Ishikawa (cell line): Measurements from ENCODE around the gene LDLRAD2.

Experiments
- CEBPB ChIP-seq: IDR thresholded peaks from 2 replicates; pipeline ENCODE4 v1.6.1; 2012
- CREB1 ChIP-seq: IDR thresholded peaks from 2 replicates; pipeline ENCODE4 v1.6.1; 2012; ENCODE audit warnings: low read depth
- EGR1 ChIP-seq: IDR thresholded peaks from 2 replicates; pipeline ENCODE4 v1.6.1; 2012
- EP300 ChIP-seq: IDR thresholded peaks from 2 replicates; pipeline ENCODE4 v1.6.1; 2012; ENCODE audit warnings: borderline replicate concordance
- FOXM1 ChIP-seq: IDR thresholded peaks from 2 replicates; pipeline ENCODE4 v1.6.1; 2012; ENCODE audit warnings: low read depth, borderline replicate concordance
- MAX ChIP-seq: IDR thresholded peaks from 2 replicates; pipeline ENCODE4 v1.6.1; 2012
- NFIC ChIP-seq: IDR thresholded peaks from 2 replicates; pipeline ENCODE4 v1.6.1; 2012
- RAD21 ChIP-seq: IDR thresholded peaks from 2 replicates; pipeline ENCODE4 v1.6.1; 2012; ENCODE audit warnings: low read depth
- REST ChIP-seq: IDR thresholded peaks from 2 replicates; pipeline ENCODE4 v1.6.1; 2012; ENCODE audit warnings: low read depth, mild to moderate bottlenecking
- TAF1 ChIP-seq: IDR thresholded peaks from 2 replicates; pipeline ENCODE4 v1.6.1; 2012; ENCODE audit warnings: low read depth, mild to moderate bottlenecking
- TCF12 ChIP-seq: IDR thresholded peaks from 2 replicates; pipeline ENCODE4 v1.6.1; 2012; ENCODE audit warnings: low read depth
- TEAD4 ChIP-seq: IDR thresholded peaks from 2 replicates; pipeline ENCODE4 v1.6.1; 2012
- YY1 ChIP-seq: IDR thresholded peaks from 2 replicates; pipeline ENCODE4 v1.6.1; 2012; ENCODE audit warnings: low read depth
- ZBTB7A ChIP-seq: IDR thresholded peaks from 2 replicates; pipeline ENCODE4 v1.6.1; 2012; ENCODE audit warnings: low read depth
- TF ChIP-seq, protein P1 (sequence below): IDR thresholded peaks from 2 replicates; pipeline ENCODE4 v1.6.1; 2012

Gene LDLRAD2

DNA sequence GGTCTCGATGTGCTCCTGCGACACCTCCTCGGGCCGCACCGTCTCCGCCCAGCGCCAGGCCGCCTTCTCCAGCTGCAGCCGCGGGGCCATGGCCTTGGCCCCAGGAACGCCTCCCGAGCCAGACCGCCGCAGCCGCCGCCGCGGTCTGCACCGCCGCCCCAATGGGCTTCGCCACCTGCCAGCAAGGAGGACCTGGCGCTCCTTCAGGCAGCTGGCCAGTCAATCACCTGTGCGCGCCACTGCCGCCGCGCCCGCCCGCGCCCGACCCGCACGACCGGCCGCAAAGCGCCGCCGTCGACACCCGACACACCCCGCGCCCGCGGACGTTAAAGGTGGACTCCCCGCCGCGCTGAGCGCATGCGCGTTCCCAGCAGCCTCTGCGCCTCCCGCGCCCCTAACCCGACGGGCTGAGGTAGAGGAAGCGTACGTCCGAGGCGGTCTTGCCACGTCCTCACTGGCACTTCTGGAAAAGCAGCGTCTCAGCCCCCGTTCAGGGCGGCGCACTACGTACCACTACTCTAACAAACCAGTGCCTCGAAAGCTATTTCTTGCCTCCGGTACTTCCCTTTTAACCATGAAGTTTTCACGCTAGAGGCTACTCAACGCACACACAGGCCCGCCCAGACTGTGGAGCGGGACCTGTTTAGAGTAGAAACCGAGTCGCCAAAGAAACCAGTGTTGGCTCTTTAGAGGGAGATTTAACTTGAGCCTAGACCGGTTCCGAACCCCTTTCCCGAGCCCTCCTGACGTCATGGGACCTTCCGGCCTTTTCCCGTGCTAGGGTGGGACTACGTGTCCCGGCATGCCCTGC is 29.0 kb upstream of the LDLRAD2 start, which contains the start of gene USP48:
TSS of gene USP48 (minus strand) at position 282 of the 811 bp plus-strand sequence. CDS start at position 90, 192 bp downstream.
- TF ChIP-seq CREB1 (peak; percentile 74), FOXM1 (no peak), TEAD4 (no peak), EP300 (peak; percentile 41; the same call in 1 of the 2 replicates), TAF1 (peak; percentile 79), EGR1 (no peak; the same call in 1 of the 2 replicates), RAD21 (no peak), CEBPB (no peak), ZBTB7A (no peak), MAX (peak; percentile 67; the same call in 1 of the 2 replicates), TCF12 (no peak; the same call in 1 of the 2 replicates)
- TF ChIP-seq, protein P1, sequence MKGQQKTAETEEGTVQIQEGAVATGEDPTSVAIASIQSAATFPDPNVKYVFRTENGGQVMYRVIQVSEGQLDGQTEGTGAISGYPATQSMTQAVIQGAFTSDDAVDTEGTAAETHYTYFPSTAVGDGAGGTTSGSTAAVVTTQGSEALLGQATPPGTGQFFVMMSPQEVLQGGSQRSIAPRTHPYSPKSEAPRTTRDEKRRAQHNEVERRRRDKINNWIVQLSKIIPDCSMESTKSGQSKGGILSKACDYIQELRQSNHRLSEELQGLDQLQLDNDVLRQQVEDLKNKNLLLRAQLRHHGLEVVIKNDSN, result peak; percentile 69

- TF ChIP-seq MAX, result no peak; the same call in 1 of the 2 replicates
- TF ChIP-seq TEAD4, result 0 out of 2 replicates have a peak, but pooled peaks have one; percentile 31
- TF ChIP-seq TAF1, result no peak
- TF ChIP-seq TCF12, result 0 out of 2 replicates have a peak, but pooled peaks have one; percentile 60
- no peak for TF ChIP-seq NFIC
- TF ChIP-seq EGR1, result no peak
- peak; percentile 75 for TF ChIP-seq YY1
- TF ChIP-seq EP300, result no peak
- TF ChIP-seq, protein P1, result no peak
- TF ChIP-seq ZBTB7A, result 0 out of 2 replicates have a peak, but pooled peaks have one; percentile 61
- TF ChIP-seq FOXM1, result no peak
- no peak for TF ChIP-seq RAD21
- TF ChIP-seq CREB1, result no peak
- no peak for TF ChIP-seq CEBPB
- no peak for TF ChIP-seq REST
Measured at GRCh38 chr1:21783679-21784603, 28.1 kb upstream of the LDLRAD2 start.

DNA sequence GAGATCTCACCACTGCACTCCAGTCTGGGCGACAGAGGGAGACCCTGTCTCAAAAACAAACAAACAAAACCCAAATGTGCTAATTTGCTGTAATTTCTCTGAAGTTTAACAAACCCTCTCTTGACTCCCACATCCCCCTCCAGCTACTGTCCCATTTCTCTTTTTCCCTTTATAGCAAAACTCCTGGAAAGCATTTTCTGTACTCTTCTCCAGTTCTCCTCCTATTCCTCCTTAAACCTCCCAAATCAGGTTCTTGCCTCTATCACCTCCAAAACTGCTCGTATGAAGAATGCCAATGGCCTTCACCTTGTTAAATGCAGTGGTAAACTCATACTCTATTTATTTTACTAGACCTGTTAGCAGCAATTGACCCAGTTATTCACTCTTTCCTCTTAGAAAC is 25.4 kb upstream of the LDLRAD2 start:
- TF ChIP-seq RAD21 (no peak), TEAD4 (no peak), CEBPB (no peak), FOXM1 (no peak), TCF12 (no peak), YY1 (no peak), MAX (no peak), ZBTB7A (no peak), REST (no peak)

GRCh38 chr1:21793104-21793503 is 19.0 kb upstream of the LDLRAD2 start:
- TF ChIP-seq TCF12, result no peak
- no peak for TF ChIP-seq MAX
- TF ChIP-seq CEBPB, result no peak
- TF ChIP-seq TEAD4, result no peak
- TF ChIP-seq RAD21, result no peak
- TF ChIP-seq CREB1, result no peak
- no peak for TF ChIP-seq NFIC
- no peak for TF ChIP-seq REST
- TF ChIP-seq ZBTB7A, result no peak
- TF ChIP-seq FOXM1, result no peak
- TF ChIP-seq, protein P1, result no peak
- no peak for TF ChIP-seq EP300
- TF ChIP-seq TAF1, result no peak
- no peak for TF ChIP-seq EGR1
- TF ChIP-seq YY1, result no peak
